Middle frontal gyrus (tissue), 1 donor: ENCODE results near the gene GSN.

Experiments used
- DNase-seq: peaks from one replicate; pipeline ENCODE4 v3.0.0-alpha.2; 2015; ENCODE audit warnings: low spot score; ENCODE audit errors: extremely low spot score

GSN gene

GRCh38 chr9:121371495-121372061 is 103.6 kb downstream of the GSN start:
- DNase-seq = no peak

GRCh38 chr9:121372239-121373010 is 104.5 kb downstream of the GSN start:
- no peak for DNase-seq

- DNase-seq = no peak
These were observed 105.2 kb downstream of the GSN start for GRCh38 chr9:121373011-121373729.

DNA sequence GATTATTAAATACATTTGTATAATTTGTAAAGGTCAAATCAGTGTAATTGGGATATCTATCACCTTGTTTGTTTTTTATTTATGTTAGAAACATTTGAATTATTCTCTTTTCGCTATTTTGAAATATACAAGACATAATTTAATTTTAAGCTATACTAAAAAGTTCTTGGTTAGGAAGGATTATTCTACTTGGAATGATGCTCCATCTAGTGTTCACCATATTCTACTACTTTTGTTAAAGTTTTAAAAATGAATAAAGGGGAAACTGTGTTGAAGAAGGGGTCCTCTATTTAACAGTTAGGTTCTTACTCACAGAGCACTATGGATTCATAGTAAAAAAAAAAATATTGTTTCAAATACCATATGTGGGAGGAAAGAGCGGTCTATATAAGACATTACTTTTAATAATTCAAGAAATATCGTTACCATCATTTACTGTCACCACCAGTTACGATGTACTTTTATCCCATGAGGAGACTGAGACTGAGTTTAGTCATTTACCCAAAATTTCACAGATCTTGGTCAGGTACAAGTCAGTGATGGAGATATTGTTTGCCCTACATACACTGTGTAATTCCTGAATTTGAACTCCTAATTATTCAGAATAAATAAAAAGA is 108.4 kb downstream of the GSN start:
- DNase-seq = no peak

DNA sequence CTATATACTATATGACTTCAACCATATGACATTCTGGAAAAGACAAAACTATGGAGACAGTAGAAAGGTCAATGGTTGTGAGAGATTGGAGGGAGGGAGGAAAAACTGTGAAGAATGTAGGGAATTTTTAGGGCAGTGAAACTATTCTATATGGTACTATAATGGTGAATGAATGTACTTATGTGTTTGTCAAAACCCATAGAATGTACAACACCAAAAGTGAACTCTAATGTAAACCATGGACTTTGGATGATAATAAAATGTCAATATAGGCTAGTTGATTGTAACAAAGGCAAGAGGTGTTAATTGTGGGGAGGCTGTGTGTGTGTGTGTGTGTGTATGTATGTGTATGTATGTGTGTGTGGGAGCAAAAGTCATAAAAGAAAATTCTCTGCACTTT is 112.9 kb downstream of the GSN start:
- DNase-seq = no peak
